H1 (cell line): ENCODE results near the gene MISFA. TPM values are rescaled to one million over a fixed set of nuclear protein-coding genes. Genes with fewer than 3 reads are reported as not detected.

ENCODE experiments used
- CTCF ChIA-PET: fragments of 300-600 bp; sonication (Branson Sonifier 250); formaldehyde crosslinking; loops from one replicate; lab custom pipeline; 2021; ENCODE audit not compliant: partially characterized antibody; lab: Charles Lee
- POLR2A ChIA-PET: fragments of 300-600 bp; sonication (Branson Sonifier 250); formaldehyde crosslinking; loops from one replicate; lab custom pipeline; 2021; ENCODE audit warnings: inconsistent platforms; ENCODE audit not compliant: partially characterized antibody; lab: Charles Lee
- DNase-seq, 2 experiments: peaks; one replicate each; pipeline versions ENCODE4 v3.0.0 to v3.0.0-alpha.2; 2010 to 2022; ENCODE audit warnings: low spot score in 2 of 2, low read depth in 1 of 2, mixed read lengths in 1 of 2
- FAIRE-seq: peaks from 2 replicates; lab custom pipeline; 2011; peaks lifted over from hg19 to GRCh38; lab: Jason Lieb, UNC
- H2AFZ ChIP-seq: 2 replicates; pipeline ENCODE4 v1.8.1; 2012; ENCODE audit warnings: low read length, inconsistent platforms
- H2AK5ac ChIP-seq: 2 replicates; pipeline ENCODE4 v1.6.1; 2013; ENCODE audit warnings: low read depth, low read length
- H2BK120ac ChIP-seq: replicated peaks from 2 replicates; pipeline ENCODE3; 2013; ENCODE audit warnings: low read depth, low read length, inconsistent platforms
- H2BK12ac ChIP-seq: 2 replicates; pipeline ENCODE4 v1.6.1; 2013; ENCODE audit warnings: low read depth, low read length
- H2BK15ac ChIP-seq: 2 replicates; pipeline ENCODE4 v1.6.1; 2013; ENCODE audit warnings: low read length
- H2BK20ac ChIP-seq: 2 replicates; pipeline ENCODE4 v1.6.1; 2013; ENCODE audit warnings: low read length
- H2BK5ac ChIP-seq: 2 replicates; pipeline ENCODE4 v1.6.1; 2013; ENCODE audit warnings: low read depth, low read length
- H3K14ac ChIP-seq: 2 replicates; pipeline ENCODE4 v1.6.1; 2013; ENCODE audit warnings: inconsistent platforms; ENCODE audit not compliant: insufficient read length
- H3K18ac ChIP-seq: 2 replicates; pipeline ENCODE4 v1.6.1; 2013; ENCODE audit warnings: low read length; ENCODE audit errors: extremely low read depth
- H3K23ac ChIP-seq: 2 replicates; pipeline ENCODE4 v1.6.1; 2013; ENCODE audit warnings: inconsistent platforms; ENCODE audit not compliant: insufficient read length
- H3K23me2 ChIP-seq: 2 replicates; pipeline ENCODE4 v1.6.1; 2013; ENCODE audit warnings: low read depth, low read length
- H3K27ac ChIP-seq: 2 replicates; pipeline ENCODE4 v1.6.1; 2011; ENCODE audit warnings: low read depth, low read length, inconsistent platforms
- H3K27me3 ChIP-seq, 4 experiments: replicated peaks in 1 of 4; 1 replicate in 1 of 4; 2 replicates in 3 of 4; pipeline versions ENCODE4 v1.6.1 to v1.8.1; 2011 to 2013; ENCODE audit warnings: low read length in 3 of 4, mild to moderate bottlenecking in 3 of 4, inconsistent platforms in 2 of 4, mixed read lengths in 2 of 4, moderate library complexity in 1 of 4; ENCODE audit not compliant: control insufficient read depth in 3 of 4, insufficient read depth in 3 of 4; ENCODE audit errors: extremely low read depth in 1 of 4
- H3K36me3 ChIP-seq, 4 experiments: 2 replicates each; pipeline versions ENCODE4 v1.6.1 to v1.8.1; 2011 to 2013; ENCODE audit warnings: mild to moderate bottlenecking in 4 of 4, low read length in 3 of 4, moderate library complexity in 2 of 4, control low read depth in 1 of 4, inconsistent platforms in 1 of 4; ENCODE audit not compliant: insufficient read depth in 4 of 4, control insufficient read depth in 2 of 4
- H3K4ac ChIP-seq: replicated peaks from 2 replicates; pipeline ENCODE3; 2013; ENCODE audit warnings: low read length, low read depth, mixed read lengths, inconsistent platforms; ENCODE audit not compliant: insufficient read length
- H3K4me1 ChIP-seq, 4 experiments: replicated peaks in 1 of 4; 1 replicate in 1 of 4; 2 replicates in 3 of 4; pipeline versions ENCODE4 v1.6.1 to v1.8.1; 2011 to 2013; ENCODE audit warnings: low read length in 3 of 4, inconsistent platforms in 2 of 4, mixed read lengths in 1 of 4; ENCODE audit not compliant: insufficient read depth in 4 of 4, control insufficient read depth in 3 of 4
- H3K4me2 ChIP-seq, 2 experiments: 2 replicates each; pipeline versions ENCODE4 v1.6.1 to v1.8.1; 2011 to 2013; ENCODE audit warnings: low read depth in 2 of 2, low read length in 2 of 2, control low read depth in 1 of 2, inconsistent platforms in 1 of 2, mild to moderate bottlenecking in 1 of 2; ENCODE audit not compliant: insufficient read depth in 1 of 2
- H3K4me3 ChIP-seq, 4 experiments: fragments of 200-600, 300-600 bp in 1 of 4; sonication (generic), shearing (Covaris generic), sonication (Bioruptor Twin) in 1 of 4; 2 replicates each; pipeline versions ENCODE4 v1.5.1 to v1.8.1; 2011 to 2016; ENCODE audit warnings: low read length in 4 of 4, low read depth in 3 of 4, control low read depth in 2 of 4, inconsistent platforms in 2 of 4, mild to moderate bottlenecking in 2 of 4, mixed read lengths in 1 of 4, moderate library complexity in 1 of 4; ENCODE audit not compliant: insufficient read depth in 2 of 4; ENCODE audit errors: extremely low read depth in 1 of 4
- H3K56ac ChIP-seq: replicated peaks from 2 replicates; pipeline ENCODE3; 2013; ENCODE audit warnings: low read depth, mild to moderate bottlenecking, mixed read lengths, low read length, inconsistent platforms; ENCODE audit not compliant: insufficient read length
- H3K79me1 ChIP-seq: 2 replicates; pipeline ENCODE4 v1.6.1; 2013; ENCODE audit warnings: low read depth, low read length, control low read depth
- H3K79me2 ChIP-seq, 2 experiments: 2 replicates each; pipeline versions ENCODE4 v1.6.1 to v1.8.1; 2012 to 2013; ENCODE audit warnings: low read length in 2 of 2, mild to moderate bottlenecking in 2 of 2, inconsistent platforms in 1 of 2; ENCODE audit not compliant: insufficient read depth in 2 of 2, control insufficient read depth in 1 of 2
- H3K9ac ChIP-seq, 4 experiments: replicated peaks in 1 of 4; 1 replicate in 1 of 4; 2 replicates in 3 of 4; pipeline versions ENCODE4 v1.6.1 to v1.8.1; 2011 to 2013; ENCODE audit warnings: low read depth in 3 of 4, low read length in 3 of 4, control low read depth in 2 of 4, mild to moderate bottlenecking in 2 of 4, moderate library complexity in 2 of 4, inconsistent platforms in 1 of 4; ENCODE audit errors: extremely low read depth in 1 of 4
- H3K9me3 ChIP-seq, 2 experiments: 2 replicates each; pipeline versions ENCODE4 v1.6.1 to v1.8.1; 2012 to 2013; ENCODE audit warnings: mild to moderate bottlenecking in 2 of 2, moderate library complexity in 2 of 2, control low read depth in 1 of 2, inconsistent platforms in 1 of 2, low read depth in 1 of 2, low read length in 1 of 2, mixed read lengths in 1 of 2; ENCODE audit not compliant: insufficient read depth in 2 of 2
- H4K20me1 ChIP-seq, 2 experiments: replicated peaks in 1 of 2; 2 replicates each; pipeline versions ENCODE3 to v1.8.1; 2011 to 2013; ENCODE audit warnings: inconsistent platforms in 2 of 2, low read length in 2 of 2, mild to moderate bottlenecking in 1 of 2; ENCODE audit not compliant: insufficient read depth in 2 of 2, control insufficient read depth in 1 of 2
- H4K5ac ChIP-seq: 2 replicates; pipeline ENCODE4 v1.6.1; 2013; ENCODE audit warnings: low read length, low read depth, mixed read lengths, inconsistent platforms; ENCODE audit not compliant: insufficient read length
- H4K8ac ChIP-seq: 2 replicates; pipeline ENCODE4 v1.8.0; 2013; ENCODE audit warnings: mild to moderate bottlenecking, moderate library complexity, low read length, inconsistent platforms; ENCODE audit not compliant: insufficient read depth; ENCODE audit errors: extremely low read depth
- H4K91ac ChIP-seq: replicated peaks from 2 replicates; pipeline ENCODE3; 2013; ENCODE audit warnings: low read length, mixed read lengths, inconsistent platforms; ENCODE audit not compliant: insufficient read length
- ATF2 ChIP-seq: IDR thresholded peaks from 2 replicates; pipeline ENCODE4 v1.6.1; 2012; ENCODE audit warnings: low read length, inconsistent platforms
- BACH1 ChIP-seq: IDR thresholded peaks from 2 replicates; pipeline ENCODE4 v1.6.1; 2012; ENCODE audit warnings: low read length, improper control_type of control experiment
- CBX5 ChIP-seq: fragments of 300-800, 300-1000 bp; sonication (generic); IDR thresholded peaks from 2 replicates; pipeline ENCODE4 v1.7.1; 2016; ENCODE audit warnings: antibody characterized with exemption, low read length, low read depth
- CTCF ChIP-seq, 3 experiments: IDR thresholded peaks; 1 replicate in 2 of 3; 2 replicates in 1 of 3; pipeline versions ENCODE4 v1.5.1 to v1.6.1; 2011; ENCODE audit warnings: low read length in 3 of 3, mild to moderate bottlenecking in 3 of 3, inconsistent platforms in 2 of 3, low read depth in 1 of 3, moderate library complexity in 1 of 3; ENCODE audit not compliant: insufficient read depth in 1 of 3; ENCODE audit errors: control extremely low read depth in 1 of 3
- EP300 ChIP-seq, 2 experiments: IDR thresholded peaks; 1 replicate in 1 of 2; 2 replicates in 1 of 2; pipeline ENCODE4 v1.6.1; 2011 to 2012; ENCODE audit warnings: low read depth in 2 of 2, low read length in 2 of 2, mild to moderate bottlenecking in 2 of 2, borderline replicate concordance in 1 of 2, inconsistent platforms in 1 of 2, moderate library complexity in 1 of 2
- KDM4A ChIP-seq: IDR thresholded peaks from one replicate; pipeline ENCODE4 v1.7.1; 2012; ENCODE audit warnings: low read depth, mild to moderate bottlenecking, moderate library complexity, low read length, inconsistent platforms; ENCODE audit not compliant: severe bottlenecking
- KDM5A ChIP-seq: fragments of 200-600 bp; IDR thresholded peaks from 2 replicates; pipeline ENCODE4 v1.7.1; 2012; ENCODE audit warnings: mild to moderate bottlenecking, low read length, inconsistent platforms, mixed read lengths
- RFX5 ChIP-seq: IDR thresholded peaks from 2 replicates; pipeline ENCODE4 v1.6.1; 2011; ENCODE audit warnings: low read depth, low read length, improper control_type of control experiment, borderline replicate concordance
- TBP ChIP-seq: IDR thresholded peaks from 2 replicates; pipeline ENCODE4 v1.6.1; 2011; ENCODE audit warnings: low read depth, low read length, improper control_type of control experiment
- polyA plus RNA-seq, 7 experiments: library from polyadenylated mRNA; depleted of rRNA in 3 of 7; stranded (reverse) in 5 of 7; unstranded in 2 of 7; fragments of >200 nt in 5 of 7; fragments of 200-250 nt in 2 of 7; gene quantifications; 1 replicate in 5 of 7; 2 replicates in 1 of 7; 4 replicates in 1 of 7; pipeline versions ENCODE4 v1.2.1 to v1.2.3, GENCODE V29; 2011 to 2013; ENCODE audit warnings: missing spikeins in 2 of 7, mixed read lengths in 2 of 7
- total RNA-seq: library from RNA; stranded (reverse); fragmentation: NEBNext Ultra II Directional; extraction: Animal tissue kit (Norgen Biotek cat#: 25700); gene quantifications from 2 replicates; pipeline ENCODE4 v1.2.1, GENCODE V29; 2021
- TF ChIP-seq, protein P1 (sequence below): IDR thresholded peaks from 2 replicates; pipeline ENCODE4 v1.6.1; 2012; ENCODE audit warnings: inconsistent platforms

The MISFA gene
- total and polyA plus RNA-seq, 2 of the 8 experiments (the other 6 are each of a cell fraction or from before 2014, with no cell fraction given), result 0.51 to 3.8 TPM

DNA sequence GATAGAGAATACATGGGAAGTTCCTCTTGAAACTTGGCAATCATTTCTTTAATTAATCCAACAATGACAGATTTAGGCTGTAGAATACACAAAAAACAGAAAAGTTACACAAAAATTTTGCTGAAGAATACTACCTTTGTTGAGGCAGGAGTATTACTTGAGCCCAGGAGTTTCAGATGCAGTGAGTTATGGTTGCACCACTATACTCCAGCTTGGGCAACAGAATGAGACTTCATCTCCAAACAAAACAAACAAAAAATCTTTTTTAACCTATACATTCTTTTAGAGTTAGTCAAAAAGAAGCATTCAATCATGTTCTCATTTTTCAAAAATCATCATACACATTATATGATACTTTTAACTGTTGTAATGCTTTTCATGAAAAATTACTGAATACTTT lies 33.2 kb upstream of the MISFA start:
- Histone ChIP-seq H3K36me3 (peaks cover 0 to 3% (median 0%) of the 10 kb centered on the region in 4 experiments; a peak in 3 of 8 replicates), H3K9me3 (no peaks in the 10 kb centered on the region), H3K23ac (no peak overlapping the region), H3K23me2 (no peaks in the 10 kb centered on the region), H4K91ac (no peak overlapping the region), H4K5ac (no peak overlapping the region), H2BK120ac (no peak overlapping the region), H3K27ac (no peak overlapping the region), H3K18ac (no peak overlapping the region), H2BK15ac (no peak overlapping the region), H2AFZ (no peak overlapping the region), H2BK12ac (no peak overlapping the region), H4K20me1 (no peaks in the 10 kb centered on the region), H3K79me1 (no peaks in the 10 kb centered on the region), H3K4ac (no peak overlapping the region), H3K27me3 (no peaks in the 10 kb centered on the region), H3K4me3 (no peak overlapping the region), H3K14ac (no peak overlapping the region), H3K4me2 (no peak overlapping the region), H3K9ac (no peak overlapping the region), H3K56ac (no peak overlapping the region), H3K79me2 (no peaks in the 10 kb centered on the region), H2BK20ac (no peak overlapping the region), H2AK5ac (no peak overlapping the region), H3K4me1 (no peaks in the 10 kb centered on the region), H4K8ac (no peak overlapping the region), H2BK5ac (no peak overlapping the region)
- CTCF ChIA-PET, result interaction anchor here (1.9 kb wide), 1 partner anchor 85 kb away, joined by 5 read pairs; no protein-coding TSS in a partner anchor
- POLR2A ChIA-PET, result no interaction called here
- DNase-seq (no peak), FAIRE-seq (no peak)
- TF ChIP-seq TBP, result no peak
- TF ChIP-seq KDM4A, result no peak
- no peak for TF ChIP-seq CTCF (IDR thresholded peaks at IDR 0.05; ENCODE audit: control extremely low read depth in 1 of 3, insufficient read depth in 1 of 3, low read depth in 1 of 3, low read length in 3 of 3)
- no peak for TF ChIP-seq RFX5
- TF ChIP-seq, protein P1, sequence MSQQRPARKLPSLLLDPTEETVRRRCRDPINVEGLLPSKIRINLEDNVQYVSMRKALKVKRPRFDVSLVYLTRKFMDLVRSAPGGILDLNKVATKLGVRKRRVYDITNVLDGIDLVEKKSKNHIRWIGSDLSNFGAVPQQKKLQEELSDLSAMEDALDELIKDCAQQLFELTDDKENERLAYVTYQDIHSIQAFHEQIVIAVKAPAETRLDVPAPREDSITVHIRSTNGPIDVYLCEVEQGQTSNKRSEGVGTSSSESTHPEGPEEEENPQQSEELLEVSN, result no peak
- no peak for TF ChIP-seq EP300 (IDR thresholded peaks at IDR 0.05; ENCODE audit: borderline replicate concordance in 1 of 2, low read depth in 2 of 2, low read length in 2 of 2)
- no peak for TF ChIP-seq CBX5
- no peak for TF ChIP-seq KDM5A
- no peak for TF ChIP-seq ATF2
- no peak for TF ChIP-seq BACH1
